ENCODE measurements around the gene CRYGD. TPM values are rescaled to one million over a fixed set of nuclear protein-coding genes. Genes with fewer than 3 reads are reported as not detected.
A peak's percentile ranks its signal among the peaks of the same experiment; 100 is the strongest.
"Not testable (repeated sequence)": the region's sequence is repeated elsewhere in the genome, so short reads cannot be mapped to it uniquely, and the experiment has no call there.

Gene CRYGD
- total RNA-seq, 1 experiment from 2014 or later, result not detected

DNA sequence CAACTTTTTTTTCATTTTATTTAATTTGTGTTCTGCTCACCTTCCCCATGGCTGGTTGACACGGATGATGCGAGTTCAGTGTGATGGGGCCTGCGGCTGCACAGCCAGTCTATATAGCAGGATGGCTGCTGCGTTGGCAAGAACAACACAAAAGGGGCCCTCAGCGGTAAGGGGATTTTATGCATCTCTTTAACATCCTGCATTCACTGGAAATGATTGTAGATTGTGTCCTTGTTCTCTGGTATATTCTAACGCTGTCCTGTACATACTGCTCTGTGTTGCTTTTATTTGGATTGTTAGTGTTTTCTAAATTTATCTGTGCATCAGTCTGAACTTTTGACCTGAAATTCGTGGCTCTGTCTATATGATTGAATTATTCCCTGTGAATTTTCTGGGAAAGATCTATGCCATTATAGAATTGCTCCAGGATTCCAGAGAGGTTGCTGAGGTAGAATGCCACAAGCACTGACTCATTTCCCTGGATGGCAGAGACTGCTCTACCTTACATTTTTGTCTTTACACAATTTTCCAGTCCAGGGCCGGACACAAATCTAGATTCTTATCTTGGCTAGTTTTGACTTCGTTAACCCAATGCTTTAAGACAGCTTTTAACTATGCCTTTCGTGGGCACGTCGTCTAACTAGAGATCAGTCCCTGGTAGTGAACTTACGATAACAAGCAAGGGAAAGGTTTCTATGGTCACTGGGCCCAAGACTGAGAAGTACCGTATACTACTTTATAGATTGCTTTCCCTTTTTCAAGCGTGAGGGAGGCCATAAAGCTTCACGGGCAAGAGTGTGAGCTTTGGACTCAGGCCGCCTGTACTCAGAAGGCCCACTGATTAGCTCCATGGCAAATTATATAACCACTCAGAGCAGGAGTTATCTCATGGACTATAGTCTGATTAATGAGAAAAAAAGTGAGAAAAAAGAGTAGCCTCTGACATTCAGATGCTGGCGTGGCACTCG lies 5.7 kb upstream of the CRYGD start, which contains the start of gene CRYGC:
Gene CRYGC (minus strand): TSS at position 85 of the 968 bp plus-strand sequence. CDS start 36 bp downstream, at position 49.
- no peak for DNase-seq (ENCODE audit: low spot score)

DNA sequence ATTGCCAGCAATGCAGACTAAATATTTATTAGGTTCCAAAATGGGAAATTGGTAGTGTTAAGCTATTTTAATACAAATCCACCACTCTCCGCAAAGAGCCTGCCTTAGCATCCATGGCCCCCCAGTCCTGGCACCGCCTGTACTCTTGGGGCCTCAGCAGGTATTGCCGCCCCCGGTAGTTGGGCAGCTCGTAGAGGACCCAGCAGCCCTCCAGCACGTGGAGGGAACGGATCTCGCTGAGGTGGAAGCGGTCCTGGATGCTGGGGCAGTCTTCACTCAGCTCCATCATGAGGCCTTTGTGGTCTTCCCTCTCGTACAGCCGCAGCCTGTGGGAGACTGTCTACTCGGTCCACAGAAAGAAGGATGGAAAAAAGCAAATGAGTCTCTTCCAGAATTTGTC lies 3.8 kb upstream of the CRYGD start:
- DNase-seq (ENCODE audit: low spot score), result no peak

DNA sequence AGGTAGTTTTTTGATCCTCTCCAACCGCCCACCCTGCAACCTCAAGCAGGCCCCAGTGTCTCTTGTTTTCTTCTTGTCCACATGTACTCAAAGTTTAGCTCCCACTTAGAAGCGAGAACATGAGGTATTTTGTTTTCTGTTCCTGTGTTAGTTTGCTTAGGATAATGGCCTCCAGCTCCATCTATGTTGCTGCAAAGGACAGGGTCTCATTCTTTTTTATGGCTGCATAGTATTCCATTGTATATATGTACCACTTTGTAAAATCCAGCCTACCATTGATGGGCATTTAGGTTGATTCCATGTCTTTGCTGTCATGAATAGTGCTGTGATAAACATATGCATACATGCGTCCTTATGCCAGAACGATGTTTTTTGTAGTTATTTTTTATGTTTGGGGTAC lies 2.8 kb upstream of the CRYGD start:
- no peak for DNase-seq (ENCODE audit: low spot score)

DNA sequence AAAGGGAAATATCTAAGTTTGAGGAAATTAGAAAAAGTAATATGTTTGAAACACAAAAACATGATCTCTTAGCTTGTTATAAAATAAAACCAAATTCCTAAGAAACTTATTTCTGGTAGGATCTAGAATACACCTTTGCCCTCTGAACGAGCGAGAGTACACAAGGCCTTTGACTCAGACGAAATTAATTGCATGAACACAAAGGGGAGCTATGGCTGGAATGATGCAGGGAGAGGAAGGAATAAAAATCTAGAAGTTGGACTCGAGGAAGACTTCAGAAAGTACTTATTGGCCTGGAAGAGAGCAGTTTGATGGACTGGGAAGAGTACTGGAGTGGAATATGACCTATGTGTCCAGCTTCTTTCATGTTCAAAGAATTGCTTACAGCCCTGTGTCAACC lies 927 bp upstream of the CRYGD start:
- DNase-seq (ENCODE audit: low spot score), result no peak

DNA sequence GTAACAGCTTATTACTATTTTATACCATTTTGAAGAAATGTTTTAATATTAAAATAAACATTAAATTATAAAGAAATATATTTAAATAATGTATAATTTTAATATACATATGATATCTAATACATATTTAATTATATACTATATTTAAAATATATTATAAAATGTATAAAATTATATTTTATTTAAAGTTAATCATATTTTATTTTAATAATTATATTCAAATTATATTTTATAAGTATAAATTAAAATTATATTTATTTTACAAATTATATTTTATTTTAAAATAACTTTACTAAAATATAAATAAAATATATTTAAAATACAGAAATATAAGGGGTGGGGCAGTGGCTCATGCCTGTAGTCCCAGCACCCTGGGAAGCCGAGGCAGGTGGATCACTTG lies 2.1 kb downstream of the CRYGD start:
- no peak for DNase-seq (ENCODE audit: low spot score)

DNA sequence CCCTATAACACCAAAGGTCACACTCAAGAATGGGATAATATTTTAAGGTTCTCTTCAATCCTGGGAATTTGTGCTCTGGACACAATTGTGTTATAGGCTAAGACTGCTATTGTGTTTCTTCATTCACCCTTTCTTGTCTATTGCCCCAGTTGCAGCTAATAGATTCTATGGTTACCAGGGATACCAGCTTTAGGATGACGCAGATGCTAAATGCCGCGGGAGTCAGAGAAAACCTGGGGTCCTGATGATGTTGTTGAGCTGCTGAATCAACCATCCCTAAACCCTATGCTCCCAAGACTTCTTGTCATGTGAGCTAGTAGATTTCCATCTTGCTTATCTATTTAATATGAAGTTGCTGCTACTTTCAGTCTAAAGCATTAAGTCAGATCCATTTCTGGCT lies 5.4 kb downstream of the CRYGD start:
- no peak for DNase-seq (ENCODE audit: low spot score)

DNA sequence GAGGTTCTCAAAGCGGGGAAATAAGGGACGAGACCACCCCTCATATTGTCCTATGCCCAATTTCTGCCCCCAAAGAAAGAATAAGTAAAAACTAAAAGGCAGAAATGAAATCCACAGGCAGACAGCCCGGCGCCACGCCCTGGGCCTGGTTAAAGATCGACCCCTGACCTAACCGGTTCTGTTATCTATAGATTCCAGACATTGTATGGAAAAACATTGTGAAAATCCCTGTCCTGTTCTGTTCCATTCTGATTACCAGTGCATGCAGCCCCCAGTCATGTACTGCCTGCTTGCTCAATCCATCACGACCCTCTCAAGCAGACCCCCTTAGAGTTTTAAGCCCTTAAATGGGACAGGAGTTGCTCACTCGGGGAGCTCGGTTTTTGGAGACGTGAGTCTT lies 6.9 kb downstream of the CRYGD start:
- not testable (repeated sequence) for DNase-seq (ENCODE audit: low spot score)

DNA sequence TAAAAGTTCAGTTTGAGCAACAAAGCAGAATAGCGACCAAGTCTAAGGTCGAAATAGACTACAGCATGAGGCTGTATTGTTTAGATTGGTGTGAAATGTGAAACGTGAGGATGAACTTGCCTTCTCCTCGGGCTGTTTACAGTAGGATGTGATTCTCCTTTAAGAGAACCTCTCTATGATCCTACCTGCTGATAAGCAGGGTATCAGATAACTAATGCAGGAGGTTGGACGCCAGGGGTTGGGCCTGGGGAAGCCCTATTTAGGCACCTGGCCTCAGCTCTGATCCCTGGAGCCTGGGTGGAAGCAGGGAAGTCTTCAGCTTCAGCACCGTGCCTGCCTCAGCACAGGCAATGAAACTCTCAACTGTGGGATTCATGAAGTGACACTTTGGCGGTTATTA lies 11.4 kb downstream of the CRYGD start:
- no peak for DNase-seq (ENCODE audit: low spot score)

DNA sequence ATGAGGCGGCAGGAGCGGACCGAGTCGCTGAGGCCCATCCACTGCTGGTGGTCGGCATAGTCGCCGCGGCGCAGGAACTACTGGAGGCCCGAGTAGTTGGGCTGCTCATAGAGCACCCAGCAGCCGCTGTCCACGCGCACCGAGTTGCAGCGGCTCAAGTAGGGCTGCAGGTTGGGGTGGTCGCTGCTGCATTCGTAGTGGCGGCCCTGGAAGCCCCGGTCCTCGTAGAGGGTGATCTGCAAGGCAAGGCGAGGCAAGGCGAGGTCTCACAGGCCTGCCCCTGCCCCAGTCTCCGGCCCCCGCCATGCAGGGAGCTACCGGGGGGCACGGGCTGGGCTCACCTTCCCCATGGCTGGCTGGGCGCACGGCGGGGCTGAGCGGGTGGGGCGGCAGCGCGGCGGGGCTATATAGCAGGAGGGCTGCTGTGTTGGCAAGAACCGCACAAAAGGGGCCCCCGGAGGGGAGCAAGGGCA lies 12.0 kb downstream of the CRYGD start:
- not testable (repeated sequence) for DNase-seq (ENCODE audit: low spot score)

DNA sequence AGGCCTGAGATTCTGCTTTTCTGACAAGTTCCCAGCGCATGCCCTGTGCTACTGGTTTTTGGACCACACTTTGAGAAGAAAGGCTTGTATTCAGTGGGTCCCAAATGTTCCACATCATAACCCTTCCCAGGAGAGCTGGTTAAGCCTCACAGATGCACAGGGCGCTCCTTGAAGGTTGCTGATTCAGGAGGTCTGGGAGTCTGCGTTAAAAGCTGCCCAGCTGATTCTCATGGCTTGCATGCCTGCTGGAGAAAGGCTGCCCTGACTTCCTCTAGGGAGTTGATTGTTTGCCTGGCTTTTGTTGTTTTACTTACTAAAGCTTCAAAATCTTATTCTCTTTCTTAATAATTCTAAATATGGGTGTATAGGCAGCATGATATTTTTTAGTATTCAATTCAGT lies 20.7 kb downstream of the CRYGD start:
- no peak for DNase-seq (ENCODE audit: low spot score)

DNA sequence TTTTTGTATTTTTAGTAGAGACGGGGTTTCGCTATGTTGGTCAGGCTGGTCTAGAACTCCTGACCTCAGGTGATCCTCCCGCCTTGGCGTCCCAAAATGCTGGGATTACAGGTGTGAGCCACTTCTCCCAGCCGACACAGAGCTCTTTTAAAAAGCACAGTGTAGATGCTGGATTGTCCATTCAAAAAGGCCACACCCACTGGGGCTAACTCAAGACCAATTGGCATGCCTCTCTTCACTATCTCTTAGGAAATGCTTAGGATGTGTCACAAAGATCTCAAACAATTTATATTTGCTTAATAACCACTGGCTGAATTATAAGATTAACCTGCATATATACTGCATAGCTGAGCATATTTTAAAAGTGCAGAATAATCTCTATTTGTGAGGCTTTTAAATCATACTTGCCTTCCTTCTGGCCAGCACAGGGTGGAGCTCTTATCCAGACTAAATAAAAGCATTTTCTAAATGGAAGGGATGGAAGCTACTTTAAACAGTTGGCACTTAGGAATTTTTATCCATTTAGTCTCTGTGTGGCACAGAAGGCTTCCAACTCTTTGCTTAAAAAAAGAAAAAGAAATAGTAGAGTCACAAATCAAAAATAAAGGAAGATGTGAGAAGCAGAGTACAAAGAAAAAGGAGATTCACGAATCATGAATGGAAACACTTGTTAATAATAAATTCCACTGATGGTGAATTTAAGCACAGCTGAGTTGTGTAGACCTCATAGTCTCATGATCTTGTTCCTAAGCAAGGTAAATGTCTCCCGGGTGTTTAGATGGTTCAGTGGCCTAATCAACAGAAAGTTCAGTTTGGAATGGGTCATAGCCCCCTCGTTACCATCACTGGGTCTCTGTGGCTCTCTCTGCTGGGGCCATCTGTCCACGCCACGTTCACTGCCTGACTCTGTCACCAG lies 22.4 kb downstream of the CRYGD start:
- peak; percentile 24 for DNase-seq (ENCODE audit: low spot score)

DNA sequence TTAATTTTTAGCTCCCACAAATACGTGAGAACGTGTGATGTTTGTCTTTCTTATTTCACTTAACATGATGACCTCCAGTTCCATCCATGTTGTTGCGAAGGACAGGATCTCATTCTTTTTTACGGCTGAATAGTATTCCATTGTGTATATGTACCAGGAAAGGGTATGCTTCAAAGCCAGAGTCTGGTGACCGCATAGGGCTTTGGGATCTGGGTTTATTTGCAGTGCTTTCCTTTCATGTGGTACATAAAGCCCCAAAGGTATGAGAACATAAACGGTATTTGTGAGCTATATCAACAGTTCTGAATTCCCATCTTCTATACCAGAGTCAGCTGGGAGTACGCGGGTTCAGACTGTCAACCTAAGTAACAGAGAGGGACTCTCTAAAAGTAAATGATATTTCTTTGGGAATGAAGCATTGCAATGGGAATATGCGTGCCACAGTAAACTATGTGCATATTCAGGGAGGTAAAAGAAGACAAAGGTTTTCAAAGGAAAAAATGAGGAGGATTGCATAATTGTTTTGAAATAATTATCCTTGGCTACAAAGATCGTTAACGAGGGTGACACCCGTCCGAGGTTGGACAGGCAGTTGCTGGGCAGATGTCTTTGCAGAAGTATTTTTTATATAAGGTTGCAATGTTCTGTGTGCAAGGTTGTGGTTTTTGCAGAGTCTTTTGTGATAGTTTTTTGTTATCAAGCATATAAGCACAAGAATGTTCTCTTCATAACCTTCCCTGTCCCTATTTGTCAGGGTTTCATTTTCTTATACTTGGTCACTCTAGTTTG lies 24.4 kb downstream of the CRYGD start:
- DNase-seq (ENCODE audit: low spot score), result no peak

DNA sequence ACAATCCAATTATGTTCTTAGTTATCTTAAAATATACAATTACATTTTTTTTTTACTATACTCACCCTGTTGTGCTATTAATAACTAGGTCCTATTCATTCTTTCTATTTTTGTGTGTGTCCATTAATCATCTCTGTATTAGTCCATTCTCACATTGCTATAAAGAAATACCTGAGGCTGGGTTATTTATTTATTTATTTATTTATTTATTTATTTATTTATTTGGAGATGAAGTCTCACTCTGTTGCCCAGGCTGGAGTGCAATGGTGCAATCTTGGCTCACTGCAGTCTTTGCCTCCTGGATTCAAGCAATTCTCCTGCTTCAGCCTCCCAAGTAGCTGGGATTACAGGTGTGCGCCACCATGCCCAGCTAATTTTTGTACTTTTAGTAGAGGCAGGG lies 25.6 kb downstream of the CRYGD start:
- DNase-seq (ENCODE audit: low spot score), result not testable (repeated sequence)

DNA sequence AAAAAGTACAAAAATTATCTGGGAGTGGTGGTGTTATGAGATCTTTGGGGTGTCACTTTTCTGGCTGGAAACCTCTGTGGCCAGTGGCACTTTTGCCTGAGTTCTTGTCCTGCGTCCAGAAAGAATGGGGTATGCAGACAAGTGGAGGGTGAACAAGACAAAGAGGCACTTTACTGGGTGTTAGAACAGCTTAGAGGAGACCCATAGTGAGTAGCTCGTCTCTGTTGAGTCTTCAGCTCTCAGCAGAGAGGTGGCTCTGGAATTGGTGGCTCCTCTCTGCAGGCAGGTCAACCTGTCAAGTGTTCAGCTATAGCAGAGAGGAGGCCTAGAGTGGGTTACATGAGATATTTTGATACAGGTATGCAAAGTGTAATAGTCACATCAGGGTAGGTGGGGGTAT lies 26.1 kb downstream of the CRYGD start:
- no peak for DNase-seq (ENCODE audit: low spot score)

DNA sequence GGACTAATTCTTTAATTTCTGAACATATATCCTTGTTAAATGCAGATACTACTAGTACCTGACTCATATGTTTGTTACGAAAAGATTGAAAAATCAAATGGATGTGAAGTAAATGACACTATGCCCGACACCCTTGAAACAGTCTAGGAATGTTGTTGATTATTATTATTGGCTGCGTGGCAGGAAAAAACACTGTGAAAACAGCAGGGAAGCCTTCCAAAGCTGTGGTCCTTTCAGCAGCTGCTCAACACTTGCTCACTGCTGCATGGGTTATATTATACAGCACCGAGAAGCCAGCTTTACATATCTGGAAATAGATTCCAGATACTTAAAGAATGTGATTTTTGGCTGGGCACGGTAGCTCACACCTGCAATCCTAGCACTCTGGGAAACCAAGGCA lies 26.5 kb downstream of the CRYGD start:
- DNase-seq (ENCODE audit: low spot score), result no peak

DNA sequence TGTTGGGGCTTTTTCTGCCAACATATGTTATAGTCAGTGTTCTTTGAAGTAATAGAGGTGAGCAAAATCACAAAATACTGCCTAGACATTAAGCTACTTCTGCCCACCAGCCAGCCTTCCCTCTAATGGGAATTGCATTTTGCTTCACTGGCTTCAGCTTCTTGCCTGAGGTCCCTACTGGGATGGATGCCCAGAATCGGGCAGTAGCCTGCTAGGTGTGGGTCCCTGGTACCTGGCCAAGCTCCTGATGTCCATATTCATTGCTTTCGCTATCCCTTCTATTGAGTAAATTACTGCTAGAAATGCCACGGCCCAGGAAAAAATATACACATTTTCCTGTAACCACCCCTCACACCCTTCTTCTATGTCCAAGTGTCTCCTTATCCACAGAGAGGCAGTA lies 27.0 kb downstream of the CRYGD start:
- no peak for DNase-seq (ENCODE audit: low spot score)

DNA sequence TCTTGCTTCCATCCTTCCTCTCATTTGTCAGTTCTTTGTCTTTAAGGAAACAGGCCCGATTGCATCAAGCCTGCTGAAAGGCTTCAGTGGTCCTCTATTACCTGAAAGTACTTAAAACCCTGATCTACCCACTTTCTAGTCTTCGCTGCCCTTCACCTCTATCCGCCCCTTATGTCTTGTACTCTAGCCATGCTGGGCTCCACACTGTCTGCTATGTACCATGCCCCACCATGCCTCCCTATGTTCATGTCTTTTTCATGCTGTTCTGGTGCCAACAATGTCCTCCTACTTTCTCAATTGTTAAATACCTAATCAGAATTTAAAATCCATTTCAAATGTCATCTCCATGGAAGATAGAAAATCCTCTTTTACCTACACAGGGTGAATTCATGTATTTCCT lies 28.2 kb downstream of the CRYGD start:
- DNase-seq (ENCODE audit: low spot score), result no peak

DNA sequence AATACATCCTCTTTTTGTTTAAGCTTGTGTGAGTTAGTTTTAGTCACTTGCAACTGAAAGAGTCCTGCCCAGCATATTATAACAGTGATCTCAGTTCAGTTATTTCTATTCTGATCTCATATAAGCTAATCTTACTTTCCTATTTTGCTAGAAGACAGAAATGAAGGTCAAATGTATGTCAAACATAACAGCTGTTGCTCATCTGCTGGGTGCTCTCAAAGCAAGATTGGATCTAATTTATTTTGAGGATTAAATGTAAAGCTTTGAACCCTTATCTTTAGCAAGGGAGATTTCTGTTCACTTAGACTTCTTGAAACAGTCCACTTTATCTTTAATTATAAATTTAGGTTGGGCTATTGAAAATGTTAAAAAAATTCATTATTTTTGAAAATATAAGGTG lies 31.2 kb downstream of the CRYGD start:
- no peak for DNase-seq (ENCODE audit: low spot score)

DNA sequence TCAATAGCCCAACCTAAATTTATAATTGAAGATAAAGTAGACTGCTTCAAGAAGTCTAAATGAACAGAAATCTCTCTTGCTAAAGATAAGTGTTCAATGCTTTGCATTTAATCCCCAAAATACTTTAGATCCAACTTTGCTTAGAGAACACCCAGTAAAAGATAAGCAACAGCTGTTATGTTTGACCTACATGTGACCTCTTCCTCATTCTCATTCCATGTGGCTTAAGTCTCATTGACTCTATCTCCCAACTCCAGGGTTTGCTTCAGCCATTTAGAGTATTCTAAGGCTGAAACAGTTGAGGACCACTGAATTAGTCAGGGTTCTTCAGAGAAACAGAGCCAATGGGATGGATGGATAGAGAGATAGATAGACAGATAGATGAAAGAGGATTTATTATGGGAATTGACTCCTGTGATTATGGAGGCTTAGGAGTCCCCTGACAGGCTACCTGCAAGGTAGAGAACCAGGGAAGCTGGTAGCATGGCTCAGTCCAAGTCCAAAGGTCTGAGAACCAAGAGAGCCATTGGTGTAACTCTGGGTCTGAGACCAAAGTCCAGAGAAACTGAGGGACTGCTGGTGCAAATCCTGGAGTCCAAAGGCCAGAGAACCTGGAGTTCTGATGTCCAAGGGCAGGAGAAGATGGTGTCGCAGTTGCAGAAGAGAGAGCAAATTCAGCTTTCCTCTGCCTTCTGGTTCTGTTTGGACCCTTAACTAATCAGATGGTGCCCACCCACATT lies 32.1 kb downstream of the CRYGD start:
- DNase-seq (ENCODE audit: low spot score), result no peak

DNA sequence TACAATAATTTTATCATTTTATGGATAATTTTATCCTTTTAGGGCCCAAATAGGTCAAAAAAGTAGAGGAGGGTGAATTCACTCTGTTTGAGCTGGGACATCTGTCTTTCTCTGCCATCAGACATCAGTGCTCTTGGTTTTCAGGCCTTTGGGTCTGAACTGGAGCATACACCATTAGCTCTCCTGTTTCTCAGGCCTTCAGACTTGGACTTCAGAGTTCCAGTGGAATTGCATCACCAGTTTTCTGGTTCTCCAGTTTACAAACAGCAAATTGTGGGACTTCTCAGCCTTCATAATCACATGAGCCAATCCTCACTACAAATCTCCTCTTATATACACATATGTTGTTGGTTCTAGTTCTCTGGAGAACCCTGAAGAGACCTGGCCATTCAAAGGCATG lies 33.9 kb downstream of the CRYGD start:
- DNase-seq (ENCODE audit: low spot score), result no peak

DNA sequence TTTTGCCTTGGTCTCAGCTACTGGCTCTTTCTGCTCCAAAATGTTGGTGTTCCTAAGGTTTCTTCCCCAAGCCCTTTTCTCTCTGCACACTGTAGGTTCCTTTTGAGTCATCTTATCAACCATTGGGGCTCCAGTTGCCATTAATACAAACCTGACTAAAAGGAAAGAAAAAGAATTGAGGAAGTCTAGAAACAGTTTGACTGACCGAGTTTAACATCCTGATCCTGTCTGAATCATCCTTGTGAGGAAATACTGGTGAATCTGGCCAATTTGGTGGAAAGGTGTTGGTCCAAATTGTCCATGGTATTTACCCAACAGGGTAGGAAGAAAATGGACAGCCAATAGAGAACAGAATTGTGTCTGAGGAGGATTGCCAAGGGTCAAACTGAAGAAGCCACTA lies 38.3 kb downstream of the CRYGD start:
- no peak for DNase-seq (ENCODE audit: low spot score)
